Right atrium auricular region (tissue), 2 donors: Measurements from ENCODE around the gene SYTL2. TPM values are rescaled to one million over a fixed set of nuclear protein-coding genes. Genes with fewer than 3 reads are reported as not detected.
A peak's percentile ranks its signal among the peaks of the same experiment; 100 is the strongest.
"Not testable (repeated sequence)": the region's sequence is repeated elsewhere in the genome, so short reads cannot be mapped to it uniquely, and the experiment has no call there.

Experiments used
- DNase-seq: peaks from one replicate; pipeline ENCODE4 v3.0.0-alpha.2; 2019; ENCODE audit warnings: low spot score
- H3K27ac ChIP-seq, 2 donors: fragments of 200-600 bp; sonication (generic); 1 replicate in 1 of 2; 2 replicates in 1 of 2; pipeline ENCODE4 v1.5.1; 2016 to 2019
- H3K27me3 ChIP-seq, 2 donors: fragments of 200-600 bp; sonication (generic); one replicate each; pipeline versions ENCODE4 v1.5.1 to v1.6.0; 2017 to 2019
- H3K36me3 ChIP-seq: fragments of 200-600 bp; sonication (generic); one replicate; pipeline ENCODE4 v1.5.1; 2016
- H3K4me1 ChIP-seq, 2 donors: fragments of 200-600 bp; sonication (generic); one replicate each; pipeline versions ENCODE4 v1.5.1 to v1.6.0; 2017 to 2019
- H3K4me3 ChIP-seq, 2 donors: fragments of 200-600 bp; sonication (generic); 1 replicate in 1 of 2; 2 replicates in 1 of 2; pipeline ENCODE4 v1.5.1; 2017 to 2019; ENCODE audit warnings: mild to moderate bottlenecking in 1 of 2, moderate library complexity in 1 of 2
- H3K9me3 ChIP-seq, 2 donors: fragments of 200-600 bp; sonication (generic); one replicate each; pipeline ENCODE4 v1.5.1; 2019
- total RNA-seq, 2 donors: library from RNA; depleted of rRNA; stranded (reverse); fragments of >200 nt; gene quantifications; one replicate each; pipeline ENCODE4 v1.1.0, GENCODE V29; 2016
- TF ChIP-seq, protein P1 (sequence below), 2 donors: fragments of 200-600 bp; sonication (generic); IDR thresholded peaks; one replicate each; pipeline ENCODE4 v1.5.1; 2019; ENCODE audit warnings: antibody characterized with exemption in 2 of 2

Gene SYTL2
- total RNA-seq, 2 donors from 2014 or later: 5.0 to 12.1 TPM

DNA sequence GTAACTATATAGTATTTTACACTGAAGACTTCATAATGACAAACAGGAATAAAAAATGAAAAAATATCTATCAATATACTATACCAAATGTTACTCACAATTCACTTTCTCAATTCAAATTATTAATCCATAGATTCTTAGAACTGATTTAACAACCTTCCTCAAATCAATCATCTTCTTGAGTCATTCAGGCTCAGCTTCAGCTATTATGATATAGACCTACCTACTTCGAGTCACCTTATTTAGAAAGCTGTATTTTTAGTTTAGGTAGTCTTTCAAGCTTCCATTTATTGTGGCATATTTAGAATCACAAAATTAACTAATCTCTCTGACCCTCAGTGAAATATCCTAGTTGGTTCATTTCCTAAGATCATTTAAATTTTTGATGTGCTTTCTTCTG is 154.2 kb downstream of the SYTL2 start:
- Histone ChIP-seq H3K9me3 (no peaks in the 10 kb centered on the region), H3K27me3 (no peaks in the 10 kb centered on the region), H3K4me1 (peaks cover 0 to 44% of the 10 kb centered on the region in 2 donors), H3K36me3 (peaks cover 49% of the 10 kb centered on the region), H3K4me3 (no peak overlapping the region), H3K27ac (no peak overlapping the region)
- TF ChIP-seq, protein P1, sequence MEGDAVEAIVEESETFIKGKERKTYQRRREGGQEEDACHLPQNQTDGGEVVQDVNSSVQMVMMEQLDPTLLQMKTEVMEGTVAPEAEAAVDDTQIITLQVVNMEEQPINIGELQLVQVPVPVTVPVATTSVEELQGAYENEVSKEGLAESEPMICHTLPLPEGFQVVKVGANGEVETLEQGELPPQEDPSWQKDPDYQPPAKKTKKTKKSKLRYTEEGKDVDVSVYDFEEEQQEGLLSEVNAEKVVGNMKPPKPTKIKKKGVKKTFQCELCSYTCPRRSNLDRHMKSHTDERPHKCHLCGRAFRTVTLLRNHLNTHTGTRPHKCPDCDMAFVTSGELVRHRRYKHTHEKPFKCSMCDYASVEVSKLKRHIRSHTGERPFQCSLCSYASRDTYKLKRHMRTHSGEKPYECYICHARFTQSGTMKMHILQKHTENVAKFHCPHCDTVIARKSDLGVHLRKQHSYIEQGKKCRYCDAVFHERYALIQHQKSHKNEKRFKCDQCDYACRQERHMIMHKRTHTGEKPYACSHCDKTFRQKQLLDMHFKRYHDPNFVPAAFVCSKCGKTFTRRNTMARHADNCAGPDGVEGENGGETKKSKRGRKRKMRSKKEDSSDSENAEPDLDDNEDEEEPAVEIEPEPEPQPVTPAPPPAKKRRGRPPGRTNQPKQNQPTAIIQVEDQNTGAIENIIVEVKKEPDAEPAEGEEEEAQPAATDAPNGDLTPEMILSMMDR (IDR thresholded peaks at IDR 0.05): no peak
- DNase-seq: no peak

GRCh38 chr11:85654343-85654742 is 156.6 kb downstream of the SYTL2 start:
- H3K4me1 ChIP-seq: peaks cover 0 to 19% of the 10 kb centered on the region in 2 donors
- DNase-seq, H3K27me3 ChIP-seq, H3K27ac ChIP-seq, H3K9me3 ChIP-seq, H3K4me3 ChIP-seq: not testable (repeated sequence)
- peaks cover 40% of the 10 kb centered on the region for H3K36me3 ChIP-seq

DNA sequence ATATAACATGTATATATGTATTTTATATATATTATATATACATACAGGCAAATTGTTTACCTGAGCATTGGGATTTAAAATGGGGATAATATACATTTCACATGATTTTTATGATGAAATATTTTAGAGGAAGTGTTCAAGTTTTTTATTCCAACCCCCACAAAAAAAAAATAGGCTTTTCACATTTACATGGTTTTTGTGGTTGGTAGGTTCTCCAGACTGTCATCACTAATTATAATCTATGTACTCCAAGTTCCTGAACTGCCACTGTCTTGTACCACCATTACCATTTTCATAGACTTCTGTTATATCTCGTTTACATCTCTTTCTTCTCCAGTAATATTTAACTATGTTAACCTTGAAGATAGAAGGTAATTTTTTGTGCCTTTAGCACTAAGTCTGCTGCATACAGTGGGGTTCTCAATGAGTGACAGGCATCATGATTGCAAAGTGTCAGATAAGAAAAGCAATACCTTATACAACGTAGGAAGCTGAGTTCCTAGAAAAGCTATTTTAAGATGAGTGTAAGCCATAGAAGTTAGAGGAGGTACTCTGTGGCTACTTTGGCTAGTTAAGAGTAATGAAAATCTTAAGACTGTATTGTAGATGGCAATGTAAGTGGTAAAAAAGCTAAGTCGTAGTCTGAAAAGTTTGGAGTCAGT is 158.0 kb downstream of the SYTL2 start:
- Histone ChIP-seq H3K27me3 (no peaks in the 10 kb centered on the region), H3K4me3 (no peak overlapping the region), H3K9me3 (no peaks in the 10 kb centered on the region), H3K36me3 (peaks cover 27% of the 10 kb centered on the region), H3K27ac (no peak overlapping the region), H3K4me1 (peaks cover 0 to 17% of the 10 kb centered on the region in 2 donors)
- no peak for DNase-seq
- TF ChIP-seq, protein P1 (IDR thresholded peaks at IDR 0.05): no peak

- peaks cover 16% of the 10 kb centered on the region for H3K36me3 ChIP-seq
- peaks cover 0 to 17% of the 10 kb centered on the region in 2 donors for H3K4me1 ChIP-seq
- no peaks in the 10 kb centered on the region for H3K9me3 ChIP-seq
- no peak overlapping the region for H3K4me3 ChIP-seq
- H3K27ac ChIP-seq: no peak overlapping the region
- TF ChIP-seq, protein P1 (IDR thresholded peaks at IDR 0.05): no peak
- DNase-seq: no peak
- no peaks in the 10 kb centered on the region for H3K27me3 ChIP-seq
These were observed 159.8 kb downstream of the SYTL2 start for GRCh38 chr11:85651118-85651517.

GRCh38 chr11:85647604-85648299 is 163.2 kb downstream of the SYTL2 start, which contains the start of gene TMEM126A:
TMEM126A (plus strand) TSS chr11:85647967; CDS start chr11:85650256, 2,289 bp downstream.
- DNase-seq: peak; percentile 88
- TF ChIP-seq, protein P1 (IDR thresholded peaks at IDR 0.05): no peak

DNA sequence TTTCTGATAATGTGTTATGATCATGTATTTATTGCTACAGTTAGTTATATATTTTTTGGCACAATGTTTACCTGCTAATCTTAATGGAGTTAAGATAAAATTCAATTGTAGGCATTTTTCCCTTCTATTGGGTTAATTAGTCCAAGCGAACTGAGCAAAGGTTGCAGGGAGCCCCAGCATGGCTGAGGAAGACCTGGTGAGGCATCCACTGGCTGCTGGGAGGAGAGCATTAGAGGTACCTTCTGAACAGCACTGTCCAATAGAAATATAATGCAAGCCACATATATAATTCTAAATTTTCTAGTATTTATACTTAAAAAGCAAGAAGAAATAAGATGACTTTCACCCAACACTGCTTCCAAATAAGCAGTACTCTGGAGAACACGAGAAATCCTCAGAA is 163.9 kb downstream of the SYTL2 start:
- H3K4me3 ChIP-seq: peak overlapping the region; percentile 63 to 66
- H3K27me3 ChIP-seq: no peaks in the 10 kb centered on the region
- peak overlapping the region; percentile 73 to 83 for H3K27ac ChIP-seq
- no peaks in the 10 kb centered on the region for H3K36me3 ChIP-seq
- peaks cover 0 to 22% of the 10 kb centered on the region in 2 donors for H3K4me1 ChIP-seq
- no peaks in the 10 kb centered on the region for H3K9me3 ChIP-seq
- TF ChIP-seq, protein P1 (IDR thresholded peaks at IDR 0.05): no peak
- no peak for DNase-seq

More at GRCh38 chr11:85647604-85648299, 163.2 kb downstream of the SYTL2 start, which contains the start of gene TMEM126A:
- Histone ChIP-seq H3K4me3 (peak within 1 kb of the TSS; percentile 63 to 66), H3K27ac (peak within 1 kb of the TSS; percentile 73 to 83), H3K27me3 (no peaks in the 10 kb centered on the region), H3K9me3 (no peaks in the 10 kb centered on the region), H3K4me1 (peaks cover 0 to 22% of the 10 kb centered on the region in 2 donors), H3K36me3 (no peaks in the 10 kb centered on the region)
